HepG2 (cell line): ENCODE results near the gene DNASE2. TPM values are rescaled to one million over a fixed set of nuclear protein-coding genes. Genes with fewer than 3 reads are reported as not detected.
A peak's percentile ranks its signal among the peaks of the same experiment; 100 is the strongest.

Experiments
- AHR ChIP-seq: IDR thresholded peaks from 2 replicates; pipeline ENCODE4 v1.6.1; 2018; ENCODE audit warnings: missing genetic modification reagents, missing compliant biosample characterization
- ATF7 ChIP-seq, 2 experiments: fragments of 450-650 bp in 1 of 2; sonication (generic) in 1 of 2; formaldehyde crosslinking in 1 of 2; IDR thresholded peaks; 2 replicates each; pipeline versions ENCODE4 v1.4.0 to v1.6.1; 2016 to 2020; ENCODE audit warnings: antibody characterized with exemption in 1 of 2, mild to moderate bottlenecking in 1 of 2, missing genetic modification reagents in 1 of 2
- ATM ChIP-seq: fragments of 450-650 bp; IDR thresholded peaks from 2 replicates; pipeline ENCODE4 v1.7.1; 2017; ENCODE audit warnings: mild to moderate bottlenecking, borderline replicate concordance
- CTCF ChIP-seq: sonication (generic); formaldehyde crosslinking; IDR thresholded peaks from 2 replicates; pipeline ENCODE4 v1.5.0; 2020; ENCODE audit warnings: mild to moderate bottlenecking, missing genetic modification reagents, moderate library complexity
- FOXO1 ChIP-seq: sonication (generic); formaldehyde crosslinking; IDR thresholded peaks from 2 replicates; pipeline ENCODE4 v1.4.0; 2020; ENCODE audit warnings: missing genetic modification reagents
- JUNB ChIP-seq: sonication (generic); formaldehyde crosslinking; IDR thresholded peaks from 2 replicates; pipeline ENCODE4 v1.8.0; 2022; ENCODE audit warnings: missing genetic modification reagents, mild to moderate bottlenecking, borderline replicate concordance
- MED8 ChIP-seq: sonication (generic); formaldehyde crosslinking; IDR thresholded peaks from 2 replicates; pipeline ENCODE4 v1.8.1; 2023; ENCODE audit warnings: mild to moderate bottlenecking, missing genetic modification reagents; ENCODE audit not compliant: insufficient replicate concordance
- NAIF1 ChIP-seq: sonication (generic); formaldehyde crosslinking; IDR thresholded peaks from 2 replicates; pipeline ENCODE4 v1.5.0; 2020; ENCODE audit warnings: mild to moderate bottlenecking, missing genetic modification reagents, borderline replicate concordance
- NFIC ChIP-seq: IDR thresholded peaks from 2 replicates; pipeline ENCODE4 v1.6.1; 2012; ENCODE audit warnings: mild to moderate bottlenecking, low read length, inconsistent platforms
- NFRKB ChIP-seq: fragments of 450-650 bp; IDR thresholded peaks from 2 replicates; pipeline ENCODE4 v1.6.1; 2017
- PREB ChIP-seq: sonication (generic); formaldehyde crosslinking; IDR thresholded peaks from 2 replicates; pipeline ENCODE4 v1.4.0; 2020; ENCODE audit warnings: missing genetic modification reagents
- RBFOX2 ChIP-seq: fragments of 200-400 bp; formaldehyde crosslinking; IDR thresholded peaks from 2 replicates; pipeline ENCODE4 v1.6.1; 2017; ENCODE audit warnings: low read depth, mild to moderate bottlenecking, low read length
- RNF219 ChIP-seq: sonication (generic); formaldehyde crosslinking; IDR thresholded peaks from 2 replicates; pipeline ENCODE4 v1.5.0; 2020; ENCODE audit warnings: mild to moderate bottlenecking, missing genetic modification reagents
- SSRP1 ChIP-seq: IDR thresholded peaks from 2 replicates; pipeline ENCODE4 v1.6.1; 2016; ENCODE audit warnings: control low read depth
- TBP ChIP-seq: sonication (generic); formaldehyde crosslinking; IDR thresholded peaks from 2 replicates; pipeline ENCODE4 v1.5.0; 2020; ENCODE audit warnings: missing genetic modification reagents
- THAP8 ChIP-seq: sonication (generic); formaldehyde crosslinking; IDR thresholded peaks from 2 replicates; pipeline ENCODE4 v1.5.1; 2020; ENCODE audit warnings: missing genetic modification reagents, mild to moderate bottlenecking, borderline replicate concordance
- ZMYM3 ChIP-seq: sonication (generic); formaldehyde crosslinking; IDR thresholded peaks from 2 replicates; pipeline ENCODE4 v1.5.1; 2020; ENCODE audit warnings: mild to moderate bottlenecking, missing genetic modification reagents
- ZNF30 ChIP-seq: sonication (generic); formaldehyde crosslinking; IDR thresholded peaks from 2 replicates; pipeline ENCODE4 v1.5.0; 2020; ENCODE audit warnings: mild to moderate bottlenecking, missing genetic modification reagents
- ZNF614 ChIP-seq: IDR thresholded peaks from 2 replicates; pipeline ENCODE4 v1.6.1; 2018; ENCODE audit warnings: missing biosample characterization, missing genetic modification reagents, inconsistent platforms, borderline replicate concordance
- ZNF839 ChIP-seq: sonication (generic); formaldehyde crosslinking; IDR thresholded peaks from 2 replicates; pipeline ENCODE4 v1.4.0; 2020; ENCODE audit warnings: missing genetic modification reagents, mild to moderate bottlenecking, borderline replicate concordance
- ZNF891 ChIP-seq: sonication (generic); formaldehyde crosslinking; IDR thresholded peaks from 2 replicates; pipeline ENCODE4 v1.5.0; 2020; ENCODE audit warnings: mild to moderate bottlenecking, missing genetic modification reagents
- ZSCAN25 ChIP-seq: sonication (generic); formaldehyde crosslinking; IDR thresholded peaks from 2 replicates; pipeline ENCODE4 v1.8.0; 2022; ENCODE audit warnings: mild to moderate bottlenecking, missing genetic modification reagents
- polyA plus RNA-seq, 8 experiments: library from polyadenylated mRNA; depleted of rRNA in 3 of 8; stranded (reverse) in 7 of 8; unstranded in 1 of 8; fragments of >200 nt; fragmentation: Illumina TruSeq in 4 of 8; extraction: Trizol in 4 of 8; gene quantifications; 2 replicates each; pipeline versions ENCODE4 v1.2.1 to v1.2.3, GENCODE V29; 2011 to 2016; ENCODE audit warnings: low read depth in 4 of 8, missing spikeins in 1 of 8, mixed read lengths in 1 of 8; ENCODE audit not compliant: insufficient read depth in 1 of 8
- total RNA-seq, 5 experiments: library from RNA; depleted of rRNA; stranded (reverse); fragments of >200 nt; fragmentation: Illumina TruSeq; extraction: Trizol; gene quantifications; 2 replicates each; pipeline ENCODE4 v1.2.3, GENCODE V29; 2016; ENCODE audit warnings: low read depth in 1 of 5
- TF ChIP-seq, protein P1 (sequence below): sonication (generic); formaldehyde crosslinking; IDR thresholded peaks from 2 replicates; pipeline ENCODE4 v1.5.1; 2020; ENCODE audit warnings: mild to moderate bottlenecking, missing genetic modification reagents, moderate library complexity

Gene DNASE2
- total and polyA plus RNA-seq, 2 of the 13 experiments (the other 11 are each of a cell fraction or from before 2014, with no cell fraction given), result 7.5 to 16.2 TPM

GRCh38 chr19:12890787-12891552 lies 9.7 kb upstream of the DNASE2 start, which contains the start of gene GCDH (continued):
- TF ChIP-seq TBP (CRISPR knock-in tag) (no peak), AHR (CRISPR knock-in tag) (0 out of 2 replicates have a peak, but pooled peaks have one; percentile 46), JUNB (CRISPR knock-in tag) (no peak), CTCF (CRISPR knock-in tag) (peak; percentile 10; the same call in 1 of the 2 replicates), ZNF614 (no peak), RBFOX2 (peak; percentile 73), ZNF891 (CRISPR knock-in tag) (peak; percentile 58; the same call in 1 of the 2 replicates), ZNF839 (CRISPR knock-in tag) (peak; percentile 56; the same call in 1 of the 2 replicates), PREB (CRISPR knock-in tag) (no peak), SSRP1 (CRISPR knock-in tag) (no peak), ZSCAN25 (peak; percentile 49; the same call in 1 of the 2 replicates), ZMYM3 (CRISPR knock-in tag) (no peak), RNF219 (no peak), NFIC (no peak), NFRKB (no peak), MED8 (CRISPR knock-in tag) (no peak), NAIF1 (CRISPR knock-in tag) (no peak), ATM (no peak), ZNF30 (no peak), FOXO1 (peak; percentile 28; the same call in 1 of the 2 replicates), ATF7 (IDR thresholded peaks at IDR 0.05) (no peak), ATF7 (CRISPR knock-in tag; IDR thresholded peaks at IDR 0.05) (0 out of 2 replicates have a peak, but pooled peaks have one; percentile 32), THAP8 (CRISPR knock-in tag) (no peak)
- TF ChIP-seq, protein P1, sequence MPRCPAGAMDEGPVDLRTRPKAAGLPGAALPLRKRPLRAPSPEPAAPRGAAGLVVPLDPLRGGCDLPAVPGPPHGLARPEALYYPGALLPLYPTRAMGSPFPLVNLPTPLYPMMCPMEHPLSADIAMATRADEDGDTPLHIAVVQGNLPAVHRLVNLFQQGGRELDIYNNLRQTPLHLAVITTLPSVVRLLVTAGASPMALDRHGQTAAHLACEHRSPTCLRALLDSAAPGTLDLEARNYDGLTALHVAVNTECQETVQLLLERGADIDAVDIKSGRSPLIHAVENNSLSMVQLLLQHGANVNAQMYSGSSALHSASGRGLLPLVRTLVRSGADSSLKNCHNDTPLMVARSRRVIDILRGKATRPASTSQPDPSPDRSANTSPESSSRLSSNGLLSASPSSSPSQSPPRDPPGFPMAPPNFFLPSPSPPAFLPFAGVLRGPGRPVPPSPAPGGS (CRISPR knock-in tag), result no peak; the same call in 1 of the 2 replicates
